ENCODE data around the gene GADD45G.

GRCh38 chr9:89591274-89592212, 13.3 kb upstream of the GADD45G start:
- TF ChIP-seq CTCF (IDR thresholded peaks at IDR 0.05; ENCODE audit: poor library complexity, severe bottlenecking): no peak
- TF ChIP-seq EZH2 (IDR thresholded peaks at IDR 0.05; ENCODE audit: borderline replicate concordance, insufficient read depth, low read length, poor library complexity, severe bottlenecking): no peak
- no peak for TF ChIP-seq REST (IDR thresholded peaks at IDR 0.05; ENCODE audit: borderline replicate concordance)
- TF ChIP-seq RAD21 (conservative IDR thresholded peaks at IDR 0.05): no peak
